Mucosa of descending colon (tissue), 3 donors: ENCODE measurements around the gene GYS1. TPM values are rescaled to one million over a fixed set of nuclear protein-coding genes. Genes with fewer than 3 reads are reported as not detected.

Experiments used
- ATAC-seq: fragments of 200-7000 bp; cut with Tn5 transposase; one replicate; pipeline ENCODE4 v1.9.1; 2020; ENCODE audit warnings: mild to moderate bottlenecking, moderate library complexity
- DNase-seq, 3 donors: peaks; one replicate each; pipeline ENCODE4 v3.0.0-alpha.2; 2020
- H3K36me3 ChIP-seq: fragments of 200-600 bp; one replicate; pipeline ENCODE4 v1.8.0; 2021; ENCODE audit warnings: low read depth, mild to moderate bottlenecking
- H3K4me1 ChIP-seq: fragments of 200-600 bp; one replicate; pipeline ENCODE4 v1.8.0; 2021; ENCODE audit warnings: low read depth, mild to moderate bottlenecking
- H3K4me3 ChIP-seq: fragments of 200-600 bp; one replicate; pipeline ENCODE4 v1.8.0; 2021; ENCODE audit warnings: mild to moderate bottlenecking
- H3K9me3 ChIP-seq: fragments of 200-600 bp; one replicate; pipeline ENCODE4 v1.8.0; 2021; ENCODE audit warnings: mild to moderate bottlenecking
- CTCF ChIP-seq: fragments of 200-600 bp; IDR thresholded peaks from one replicate; pipeline ENCODE4 v1.8.0; 2022; ENCODE audit warnings: antibody characterized with exemption, mild to moderate bottlenecking
- intact Hi-C, 2 donors: fragments of 100-400 bp; cut with DNase I in 1 of 2; cut with micrococcal nuclease in 1 of 2; formaldehyde crosslinking; loops; one replicate each; pipeline versions ENCODE4 v1.11.0 to v1.11.1; 2022; cut with DNase I, micrococcal nuclease
- total RNA-seq, 3 donors: library from RNA; stranded (reverse); fragmentation: NEBNext Ultra II Directional in 2 of 3; extraction: Animal tissue kit (Norgen Biotek cat#: 25700) in 2 of 3; gene quantifications; one replicate each; pipeline versions ENCODE4 v1.2.1 to v1.2.4, GENCODE V29; 2021 to 2023
- donor health status: DM: no; HTN: no; CAD: no; lungs with moderate emphysema.
- donor health status: DM: no; HTN: no; CAD: no.
- donor health status: DM: no; HTN: yes; CAD: no.

Gene GYS1
- total RNA-seq, 3 donors from 2014 or later, result 40.1 to 49.3 (median 40.2) TPM

DNA sequence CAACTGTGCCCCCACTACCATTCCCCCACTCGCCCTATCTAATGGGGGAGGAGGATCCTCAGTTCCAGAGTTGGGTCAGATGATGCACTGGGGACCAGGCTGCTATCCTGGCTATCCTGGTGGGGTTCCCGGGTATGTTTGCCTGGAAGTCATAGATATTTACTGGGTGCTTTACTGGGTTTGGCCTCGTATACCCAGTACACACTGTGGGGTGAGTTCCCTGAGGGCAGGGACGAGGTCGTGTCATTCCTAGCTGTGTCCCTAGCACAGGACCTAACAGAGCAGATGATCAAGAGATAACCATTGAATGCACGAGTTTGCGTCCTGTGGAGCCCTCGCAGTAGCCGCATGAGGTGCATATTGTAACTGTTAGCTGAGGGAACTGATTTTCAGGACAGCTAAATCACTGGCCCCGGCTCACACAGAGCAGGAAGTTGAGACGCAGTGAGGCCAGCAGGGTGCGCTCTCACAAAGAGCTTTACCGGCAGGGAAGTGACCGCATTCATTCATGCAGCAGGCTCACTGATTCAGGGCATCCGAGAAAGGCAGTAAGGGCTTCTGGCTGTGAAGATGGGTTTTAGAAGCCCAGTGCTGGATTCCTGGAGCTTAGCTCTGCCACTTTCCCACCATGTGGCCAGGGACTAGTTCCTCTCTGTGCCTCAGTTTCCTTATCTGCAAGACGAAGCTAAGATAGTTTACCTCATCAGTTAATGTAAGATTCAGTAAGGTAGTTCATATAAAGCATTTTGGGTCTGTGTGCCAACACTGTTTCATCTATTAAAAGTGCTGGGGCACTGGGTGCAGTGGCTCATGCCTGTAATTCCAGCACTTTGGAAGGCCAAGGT lies 6.6 kb upstream of the GYS1 start:
- peaks cover 4% of the 10 kb centered on the region for H3K4me1 ChIP-seq
- no peak overlapping the region for H3K4me3 ChIP-seq
- ATAC-seq (peak; percentile 90), DNase-seq (peak in 2 of 3 donors; percentile 64 to 72)
- no peaks in the 10 kb centered on the region for H3K9me3 ChIP-seq
- intact Hi-C loops, result no loop called here
- TF ChIP-seq CTCF, result peak; percentile 30
- H3K36me3 ChIP-seq, result no peaks in the 10 kb centered on the region

DNA sequence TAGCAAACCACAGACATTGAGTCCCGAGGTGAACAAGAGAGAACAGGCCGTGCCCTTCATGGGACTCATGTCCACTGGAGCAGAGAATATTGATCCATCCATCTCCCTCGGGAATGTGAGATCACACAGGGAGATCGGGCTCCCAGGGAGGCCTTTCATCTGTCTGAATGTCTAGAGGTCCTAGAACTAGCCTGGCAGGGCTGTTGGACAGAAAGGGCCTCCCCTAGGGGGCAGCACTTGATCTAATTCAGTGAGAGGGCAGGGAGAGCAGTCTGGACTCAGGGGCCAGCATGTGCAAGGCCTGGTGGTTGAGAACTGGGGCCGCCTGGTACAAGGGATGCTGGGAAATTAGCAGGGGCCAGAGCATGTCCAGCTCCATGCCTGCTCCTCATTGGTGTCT lies 4.9 kb upstream of the GYS1 start:
- intact Hi-C loops, result no loop called here
- Histone ChIP-seq H3K9me3 (no peaks in the 10 kb centered on the region), H3K36me3 (no peaks in the 10 kb centered on the region), H3K4me1 (peaks cover 11% of the 10 kb centered on the region), H3K4me3 (no peak overlapping the region)
- DNase-seq, result peak in 2 of 3 donors; percentile 57 to 77
- ATAC-seq, result no peak
- TF ChIP-seq CTCF, result no peak

GRCh38 chr19:48994035-48994386 lies 902 bp upstream of the GYS1 start:
- ATAC-seq (no peak), DNase-seq (no peak)
- peaks cover 23% of the 10 kb centered on the region for H3K4me1 ChIP-seq
- H3K9me3 ChIP-seq, result no peaks in the 10 kb centered on the region
- no peaks in the 10 kb centered on the region for H3K36me3 ChIP-seq
- TF ChIP-seq CTCF, result no peak
- H3K4me3 ChIP-seq, result peak overlapping the region; percentile 57
- intact Hi-C loops, result no loop called here

- DNase-seq, result peak in 1 of 3 donors; percentile 40
- intact Hi-C loops, result no loop called here
- ATAC-seq, result peak; percentile 13
Measured at GRCh38 chr19:48992581-48993174, 431 bp downstream of the GYS1 start.

More at GRCh38 chr19:48992581-48993174, 431 bp downstream of the GYS1 start:
- Histone ChIP-seq H3K4me3 (peak overlapping the region; percentile 57), H3K4me1 (peaks cover 23% of the 10 kb centered on the region), H3K9me3 (no peaks in the 10 kb centered on the region), H3K36me3 (no peaks in the 10 kb centered on the region)
- no peak for TF ChIP-seq CTCF
